ENCODE data around the gene DLGAP4.

DLGAP4 gene

DNA sequence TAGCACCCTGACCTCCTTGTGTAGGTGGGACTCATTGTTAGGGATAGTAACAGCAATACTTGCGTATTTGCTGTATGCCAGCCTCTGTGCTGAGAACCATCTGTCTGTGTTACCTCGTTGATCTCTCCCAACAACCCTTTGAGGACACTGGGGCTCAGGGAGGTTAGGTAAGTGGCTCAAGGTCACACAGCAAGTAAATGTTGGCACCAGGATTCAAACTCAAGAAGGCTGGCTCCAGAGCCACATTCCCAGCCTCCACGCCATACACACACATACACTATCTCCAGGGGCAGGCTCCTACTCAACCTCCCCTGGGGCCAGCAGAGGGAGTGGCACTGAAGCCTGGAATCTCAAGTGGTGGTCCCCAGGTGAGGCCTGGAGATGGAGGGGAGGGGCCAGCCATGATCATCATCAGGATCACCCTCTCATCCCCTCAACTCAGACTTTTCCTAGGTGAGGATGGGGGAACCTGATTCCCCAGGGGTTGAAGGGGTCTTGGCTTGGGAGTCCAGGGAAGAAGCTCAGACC is 109.4 kb downstream of the DLGAP4 start:
- ATAC-seq: no peak
- TF ChIP-seq ZFP30 (CRISPR knock-in tag; IDR thresholded peaks at IDR 0.05) (no peak), CSDC2 (CRISPR knock-in tag; IDR thresholded peaks at IDR 0.05) (no peak), TCF4 (CRISPR knock-in tag; IDR thresholded peaks at IDR 0.05; ENCODE audit: borderline replicate concordance) (no peak), ZFP3 (CRISPR knock-in tag; IDR thresholded peaks at IDR 0.05) (no peak), ZNF8 (CRISPR knock-in tag; IDR thresholded peaks at IDR 0.05) (no peak), ISL1 (CRISPR knock-in tag; IDR thresholded peaks at IDR 0.05) (no peak), PPARA (CRISPR knock-in tag; IDR thresholded peaks at IDR 0.05; ENCODE audit: borderline replicate concordance) (no peak), RARB (CRISPR knock-in tag; IDR thresholded peaks at IDR 0.05) (no peak), ZNF70 (CRISPR knock-in tag; IDR thresholded peaks at IDR 0.05) (no peak), SNAI2 (CRISPR knock-in tag; IDR thresholded peaks at IDR 0.05) (no peak)
- TF ChIP-seq, protein P1, sequence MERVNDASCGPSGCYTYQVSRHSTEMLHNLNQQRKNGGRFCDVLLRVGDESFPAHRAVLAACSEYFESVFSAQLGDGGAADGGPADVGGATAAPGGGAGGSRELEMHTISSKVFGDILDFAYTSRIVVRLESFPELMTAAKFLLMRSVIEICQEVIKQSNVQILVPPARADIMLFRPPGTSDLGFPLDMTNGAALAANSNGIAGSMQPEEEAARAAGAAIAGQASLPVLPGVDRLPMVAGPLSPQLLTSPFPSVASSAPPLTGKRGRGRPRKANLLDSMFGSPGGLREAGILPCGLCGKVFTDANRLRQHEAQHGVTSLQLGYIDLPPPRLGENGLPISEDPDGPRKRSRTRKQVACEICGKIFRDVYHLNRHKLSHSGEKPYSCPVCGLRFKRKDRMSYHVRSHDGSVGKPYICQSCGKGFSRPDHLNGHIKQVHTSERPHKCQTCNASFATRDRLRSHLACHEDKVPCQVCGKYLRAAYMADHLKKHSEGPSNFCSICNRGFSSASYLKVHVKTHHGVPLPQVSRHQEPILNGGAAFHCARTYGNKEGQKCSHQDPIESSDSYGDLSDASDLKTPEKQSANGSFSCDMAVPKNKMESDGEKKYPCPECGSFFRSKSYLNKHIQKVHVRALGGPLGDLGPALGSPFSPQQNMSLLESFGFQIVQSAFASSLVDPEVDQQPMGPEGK (CRISPR knock-in tag; IDR thresholded peaks at IDR 0.05; ENCODE audit: borderline replicate concordance): no peak
- TF ChIP-seq, protein P2, sequence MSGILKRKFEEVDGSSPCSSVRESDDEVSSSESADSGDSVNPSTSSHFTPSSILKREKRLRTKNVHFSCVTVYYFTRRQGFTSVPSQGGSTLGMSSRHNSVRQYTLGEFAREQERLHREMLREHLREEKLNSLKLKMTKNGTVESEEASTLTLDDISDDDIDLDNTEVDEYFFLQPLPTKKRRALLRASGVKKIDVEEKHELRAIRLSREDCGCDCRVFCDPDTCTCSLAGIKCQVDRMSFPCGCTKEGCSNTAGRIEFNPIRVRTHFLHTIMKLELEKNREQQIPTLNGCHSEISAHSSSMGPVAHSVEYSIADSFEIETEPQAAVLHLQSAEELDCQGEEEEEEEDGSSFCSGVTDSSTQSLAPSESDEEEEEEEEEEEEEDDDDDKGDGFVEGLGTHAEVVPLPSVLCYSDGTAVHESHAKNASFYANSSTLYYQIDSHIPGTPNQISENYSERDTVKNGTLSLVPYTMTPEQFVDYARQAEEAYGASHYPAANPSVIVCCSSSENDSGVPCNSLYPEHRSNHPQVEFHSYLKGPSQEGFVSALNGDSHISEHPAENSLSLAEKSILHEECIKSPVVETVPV (CRISPR knock-in tag; IDR thresholded peaks at IDR 0.05): no peak
- TF ChIP-seq, protein P3, sequence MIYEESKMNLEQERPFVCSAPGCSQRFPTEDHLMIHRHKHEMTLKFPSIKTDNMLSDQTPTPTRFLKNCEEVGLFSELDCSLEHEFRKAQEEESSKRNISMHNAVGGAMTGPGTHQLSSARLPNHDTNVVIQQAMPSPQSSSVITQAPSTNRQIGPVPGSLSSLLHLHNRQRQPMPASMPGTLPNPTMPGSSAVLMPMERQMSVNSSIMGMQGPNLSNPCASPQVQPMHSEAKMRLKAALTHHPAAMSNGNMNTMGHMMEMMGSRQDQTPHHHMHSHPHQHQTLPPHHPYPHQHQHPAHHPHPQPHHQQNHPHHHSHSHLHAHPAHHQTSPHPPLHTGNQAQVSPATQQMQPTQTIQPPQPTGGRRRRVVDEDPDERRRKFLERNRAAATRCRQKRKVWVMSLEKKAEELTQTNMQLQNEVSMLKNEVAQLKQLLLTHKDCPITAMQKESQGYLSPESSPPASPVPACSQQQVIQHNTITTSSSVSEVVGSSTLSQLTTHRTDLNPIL (CRISPR knock-in tag; IDR thresholded peaks at IDR 0.05; ENCODE audit: low read depth): no peak

DNA sequence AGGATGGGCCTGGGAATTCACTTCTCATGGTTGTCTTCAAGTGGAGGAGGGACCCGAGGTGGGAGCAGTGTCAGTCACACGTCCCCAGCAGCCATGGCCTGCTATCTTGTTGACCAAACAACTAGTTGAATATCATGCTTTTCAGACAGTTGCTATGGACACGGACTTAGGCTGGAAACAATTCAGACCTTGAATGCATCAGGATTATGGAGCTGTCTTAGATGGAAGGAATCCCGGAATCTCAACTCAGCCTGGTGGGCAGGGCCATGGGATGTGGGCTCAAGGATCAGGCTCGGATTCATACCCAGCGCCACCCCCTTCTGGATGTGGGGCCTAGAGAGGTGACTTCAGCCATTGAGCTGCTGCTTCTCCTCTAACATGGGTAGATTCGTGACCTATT is 112.6 kb downstream of the DLGAP4 start:
- no peak for TF ChIP-seq SNAI2 (CRISPR knock-in tag; IDR thresholded peaks at IDR 0.05)
- TF ChIP-seq ZFP3 (CRISPR knock-in tag; IDR thresholded peaks at IDR 0.05): no peak
- no peak for TF ChIP-seq PPARA (CRISPR knock-in tag; IDR thresholded peaks at IDR 0.05; ENCODE audit: borderline replicate concordance)
- no peak for TF ChIP-seq TCF4 (CRISPR knock-in tag; IDR thresholded peaks at IDR 0.05; ENCODE audit: borderline replicate concordance)
- TF ChIP-seq, protein P4, sequence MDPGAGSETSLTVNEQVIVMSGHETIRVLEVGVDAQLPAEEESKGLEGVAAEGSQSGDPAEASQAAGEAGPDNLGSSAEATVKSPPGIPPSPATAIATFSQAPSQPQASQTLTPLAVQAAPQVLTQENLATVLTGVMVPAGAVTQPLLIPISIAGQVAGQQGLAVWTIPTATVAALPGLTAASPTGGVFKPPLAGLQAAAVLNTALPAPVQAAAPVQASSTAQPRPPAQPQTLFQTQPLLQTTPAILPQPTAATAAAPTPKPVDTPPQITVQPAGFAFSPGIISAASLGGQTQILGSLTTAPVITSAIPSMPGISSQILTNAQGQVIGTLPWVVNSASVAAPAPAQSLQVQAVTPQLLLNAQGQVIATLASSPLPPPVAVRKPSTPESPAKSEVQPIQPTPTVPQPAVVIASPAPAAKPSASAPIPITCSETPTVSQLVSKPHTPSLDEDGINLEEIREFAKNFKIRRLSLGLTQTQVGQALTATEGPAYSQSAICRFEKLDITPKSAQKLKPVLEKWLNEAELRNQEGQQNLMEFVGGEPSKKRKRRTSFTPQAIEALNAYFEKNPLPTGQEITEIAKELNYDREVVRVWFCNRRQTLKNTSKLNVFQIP (CRISPR knock-in tag; IDR thresholded peaks at IDR 0.05; ENCODE audit: borderline replicate concordance, low read depth): no peak
- TF ChIP-seq CSDC2 (CRISPR knock-in tag; IDR thresholded peaks at IDR 0.05): no peak
- no peak for TF ChIP-seq ZNF8 (CRISPR knock-in tag; IDR thresholded peaks at IDR 0.05)
- TF ChIP-seq ZC3H10 (CRISPR knock-in tag; IDR thresholded peaks at IDR 0.05): no peak
- no peak for TF ChIP-seq ARNTL (CRISPR knock-in tag; IDR thresholded peaks at IDR 0.05; ENCODE audit: borderline replicate concordance, low read depth)
- TF ChIP-seq OSR1 (CRISPR knock-in tag; IDR thresholded peaks at IDR 0.05): no peak
- no peak for TF ChIP-seq TOX (CRISPR knock-in tag; IDR thresholded peaks at IDR 0.05; ENCODE audit: borderline replicate concordance)
- TF ChIP-seq, protein P2 (CRISPR knock-in tag; IDR thresholded peaks at IDR 0.05): no peak
- ATAC-seq: no peak

DNA sequence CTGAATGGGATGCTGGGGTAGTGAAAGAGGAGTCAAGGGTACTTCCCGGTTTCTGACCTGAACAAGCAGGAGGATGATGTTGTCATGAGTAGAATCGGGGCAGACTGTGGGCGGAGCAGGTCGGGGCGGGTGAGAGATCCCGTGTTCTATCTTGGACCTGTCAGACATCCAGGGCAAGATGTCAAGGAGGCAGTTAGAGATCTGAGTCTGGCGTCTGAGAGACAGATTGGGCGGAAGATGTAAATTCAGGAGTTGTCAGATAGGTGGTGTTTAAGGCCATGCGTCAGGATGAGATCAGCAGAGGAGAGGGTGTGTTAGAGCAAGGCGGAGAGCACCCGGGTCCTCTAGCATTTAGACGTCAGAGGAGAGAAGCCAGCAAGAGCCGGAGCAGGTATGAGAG is 115.5 kb downstream of the DLGAP4 start:
- no peak for ATAC-seq
- TF ChIP-seq, protein P4 (CRISPR knock-in tag; IDR thresholded peaks at IDR 0.05; ENCODE audit: borderline replicate concordance, low read depth): no peak
- TF ChIP-seq ESRRG (CRISPR knock-in tag; IDR thresholded peaks at IDR 0.05) (no peak), ZNF8 (CRISPR knock-in tag; IDR thresholded peaks at IDR 0.05) (no peak), ARNTL (CRISPR knock-in tag; IDR thresholded peaks at IDR 0.05; ENCODE audit: borderline replicate concordance, low read depth) (no peak), BACH2 (CRISPR knock-in tag; IDR thresholded peaks at IDR 0.05; ENCODE audit: borderline replicate concordance) (no peak), RARB (CRISPR knock-in tag; IDR thresholded peaks at IDR 0.05) (no peak), ZNF70 (CRISPR knock-in tag; IDR thresholded peaks at IDR 0.05) (no peak), CSDC2 (CRISPR knock-in tag; IDR thresholded peaks at IDR 0.05) (no peak), ZNF565 (CRISPR knock-in tag; conservative IDR thresholded peaks at IDR 0.05; ENCODE audit: low read depth) (no peak), PPARA (CRISPR knock-in tag; IDR thresholded peaks at IDR 0.05; ENCODE audit: borderline replicate concordance) (no peak), TCF4 (CRISPR knock-in tag; IDR thresholded peaks at IDR 0.05; ENCODE audit: borderline replicate concordance) (no peak)
- TF ChIP-seq, protein P3 (CRISPR knock-in tag; IDR thresholded peaks at IDR 0.05; ENCODE audit: low read depth): no peak
- TF ChIP-seq, protein P2 (CRISPR knock-in tag; IDR thresholded peaks at IDR 0.05): no peak
- TF ChIP-seq, protein P1 (CRISPR knock-in tag; IDR thresholded peaks at IDR 0.05; ENCODE audit: borderline replicate concordance): no peak

Measured in SK-N-SH treated with all-trans-retinoic acid at 6 μM for 48 hours (cell line).